NCI-H1092 (cell line): ENCODE data around the gene VPS13A.
"Not testable (repeated sequence)": the region's sequence is repeated elsewhere in the genome, so short reads cannot be mapped to it uniquely, and the experiment has no call there.

Source experiments
- DNase-seq: peaks from one replicate; lab custom pipeline; 2025; lab: John Stamatoyannopoulos, UW

VPS13A gene

GRCh38 chr9:77183581-77183980 is 6.2 kb downstream of the VPS13A start:
- no peak for DNase-seq

- no peak for DNase-seq
Measured at GRCh38 chr9:77188242-77188641, 10.9 kb downstream of the VPS13A start.

- no peak for DNase-seq
Measured at GRCh38 chr9:77194423-77194822, 17.1 kb downstream of the VPS13A start.

- DNase-seq: no peak
Measured at GRCh38 chr9:77210116-77210515, 32.8 kb downstream of the VPS13A start.

GRCh38 chr9:77211561-77211960 is 34.2 kb downstream of the VPS13A start:
- no peak for DNase-seq

GRCh38 chr9:77212801-77213200 is 35.5 kb downstream of the VPS13A start:
- no peak for DNase-seq

- no peak for DNase-seq
Measured at GRCh38 chr9:77215874-77216273, 38.5 kb downstream of the VPS13A start.

- DNase-seq: no peak
Measured at GRCh38 chr9:77218612-77219011, 41.3 kb downstream of the VPS13A start.

GRCh38 chr9:77221431-77221830 is 44.1 kb downstream of the VPS13A start:
- no peak for DNase-seq

- no peak for DNase-seq
Measured at GRCh38 chr9:77224746-77225312, 47.5 kb downstream of the VPS13A start.

- DNase-seq: no peak
Measured at GRCh38 chr9:77236693-77237092, 59.4 kb downstream of the VPS13A start.

- no peak for DNase-seq
Measured at GRCh38 chr9:77237896-77238295, 60.6 kb downstream of the VPS13A start.

- no peak for DNase-seq
Measured at GRCh38 chr9:77251050-77251449, 73.7 kb downstream of the VPS13A start.

- no peak for DNase-seq
Measured at GRCh38 chr9:77257275-77257674, 79.9 kb downstream of the VPS13A start.

GRCh38 chr9:77261605-77262004 is 84.3 kb downstream of the VPS13A start:
- no peak for DNase-seq

GRCh38 chr9:77267762-77268161 is 90.4 kb downstream of the VPS13A start:
- DNase-seq: not testable (repeated sequence)

- DNase-seq: no peak
Measured at GRCh38 chr9:77271023-77271690, 93.8 kb downstream of the VPS13A start.

GRCh38 chr9:77276799-77277198 is 99.5 kb downstream of the VPS13A start:
- DNase-seq: no peak

- DNase-seq: no peak
Measured at GRCh38 chr9:77277719-77278118, 100.4 kb downstream of the VPS13A start.

GRCh38 chr9:77283991-77284390 is 106.7 kb downstream of the VPS13A start:
- no peak for DNase-seq

- DNase-seq: no peak
Measured at GRCh38 chr9:77284616-77285015, 107.3 kb downstream of the VPS13A start.

- DNase-seq: no peak
Measured at GRCh38 chr9:77290373-77290772, 113.0 kb downstream of the VPS13A start.

GRCh38 chr9:77291714-77292113 is 114.4 kb downstream of the VPS13A start:
- DNase-seq: no peak

GRCh38 chr9:77293949-77294348 is 116.6 kb downstream of the VPS13A start:
- DNase-seq: no peak
